IPS-NIHi11 (cell line): ENCODE measurements around the gene GPC3.
"Not testable (repeated sequence)": the region's sequence is repeated elsewhere in the genome, so short reads cannot be mapped to it uniquely, and the experiment has no call there.

ENCODE experiments used
- DNase-seq: peaks from one replicate; pipeline ENCODE4 v3.0.0; 2012; ENCODE audit warnings: mixed read lengths, low spot score

Gene GPC3

GRCh38 chrX:133555782-133556458 lies 429.5 kb downstream of the GPC3 start:
- DNase-seq: peak; percentile 34

- no peak for DNase-seq
Measured at GRCh38 chrX:133550665-133551485, 434.5 kb downstream of the GPC3 start.

GRCh38 chrX:133549295-133549933 lies 436.0 kb downstream of the GPC3 start:
- DNase-seq: no peak

GRCh38 chrX:133546441-133546840 lies 439.0 kb downstream of the GPC3 start:
- DNase-seq: no peak

- no peak for DNase-seq
Measured at GRCh38 chrX:133544778-133545177, 440.6 kb downstream of the GPC3 start.

GRCh38 chrX:133544115-133544514 lies 441.3 kb downstream of the GPC3 start:
- DNase-seq: no peak

GRCh38 chrX:133543654-133544053 lies 441.7 kb downstream of the GPC3 start:
- no peak for DNase-seq

GRCh38 chrX:133542476-133542875 lies 442.9 kb downstream of the GPC3 start:
- DNase-seq: no peak

- no peak for DNase-seq
Measured at GRCh38 chrX:133541021-133541420, 444.4 kb downstream of the GPC3 start.

- DNase-seq: no peak
Measured at GRCh38 chrX:133538148-133538547, 447.2 kb downstream of the GPC3 start.

GRCh38 chrX:133537142-133537541 lies 448.3 kb downstream of the GPC3 start:
- DNase-seq: no peak

- DNase-seq: no peak
Measured at GRCh38 chrX:133535066-133535465, 450.3 kb downstream of the GPC3 start.

- DNase-seq: no peak
Measured at GRCh38 chrX:133534172-133534571, 451.2 kb downstream of the GPC3 start.

GRCh38 chrX:133533249-133533648 lies 452.1 kb downstream of the GPC3 start:
- no peak for DNase-seq

- no peak for DNase-seq
Measured at GRCh38 chrX:133530960-133531359, 454.4 kb downstream of the GPC3 start.

GRCh38 chrX:133529578-133529977 lies 455.8 kb downstream of the GPC3 start:
- no peak for DNase-seq

- no peak for DNase-seq
Measured at GRCh38 chrX:133527825-133528224, 457.6 kb downstream of the GPC3 start.

GRCh38 chrX:133527415-133527814 lies 458.0 kb downstream of the GPC3 start:
- DNase-seq: no peak

- DNase-seq: not testable (repeated sequence)
Measured at GRCh38 chrX:133526773-133527172, 458.6 kb downstream of the GPC3 start.

GRCh38 chrX:133523526-133523925 lies 461.9 kb downstream of the GPC3 start:
- DNase-seq: no peak

- no peak for DNase-seq
Measured at GRCh38 chrX:133523081-133523487, 462.3 kb downstream of the GPC3 start.

GRCh38 chrX:133516686-133517085 lies 468.7 kb downstream of the GPC3 start:
- no peak for DNase-seq

GRCh38 chrX:133514486-133514885 lies 470.9 kb downstream of the GPC3 start:
- no peak for DNase-seq
